Stimulated activated CD8-positive, alpha-beta memory T cell treated with anti-CD3 and anti-CD28 coated beads, Interleukin-15, amount 100 ng/mL, for 48 hours (primary cell): ENCODE data around the gene MLX.
"Not testable (repeated sequence)": the region's sequence is repeated elsewhere in the genome, so short reads cannot be mapped to it uniquely, and the experiment has no call there.

Experiments
- DNase-seq, 2 donors: peaks; one replicate each; pipeline ENCODE4 v3.0.0-alpha.2; 2020; ENCODE audit warnings: low read depth in 2 of 2

MLX gene

GRCh38 chr17:42555122-42555622 is 11.7 kb upstream of the MLX start:
- no peak for DNase-seq

- DNase-seq, result not testable (repeated sequence)
These were observed 10.8 kb upstream of the MLX start for GRCh38 chr17:42555961-42556617.

GRCh38 chr17:42559075-42559474 is 7.8 kb upstream of the MLX start:
- no peak for DNase-seq

GRCh38 chr17:42560246-42560645 is 6.7 kb upstream of the MLX start:
- no peak for DNase-seq

GRCh38 chr17:42561897-42562387 is 5.0 kb upstream of the MLX start, which contains the start of gene COASY:
TSS of gene COASY (plus strand) at chr17:42562148. CDS start at chr17:42562623, 475 bp downstream.
- DNase-seq, result peak; percentile 85 to 88

- no peak for DNase-seq
These were observed 4.3 kb upstream of the MLX start for GRCh38 chr17:42562388-42563142.

GRCh38 chr17:42563143-42563509 is 3.8 kb upstream of the MLX start:
- no peak for DNase-seq

GRCh38 chr17:42563543-42563942 is 3.4 kb upstream of the MLX start:
- no peak for DNase-seq

GRCh38 chr17:42563950-42564349 is 3.0 kb upstream of the MLX start:
- DNase-seq, result no peak

GRCh38 chr17:42564815-42565522 is 1.9 kb upstream of the MLX start:
- DNase-seq, result no peak

GRCh38 chr17:42565523-42566214 is 1.2 kb upstream of the MLX start:
- DNase-seq, result no peak

- no peak for DNase-seq
These were observed 551 bp upstream of the MLX start for GRCh38 chr17:42566215-42566882.

GRCh38 chr17:42568341-42569111 is 1.6 kb downstream of the MLX start:
- DNase-seq, result no peak

- DNase-seq, result no peak
These were observed 4.7 kb downstream of the MLX start for GRCh38 chr17:42571435-42572225.

- no peak for DNase-seq
These were observed 6.2 kb downstream of the MLX start for GRCh38 chr17:42573095-42573494.

GRCh38 chr17:42574463-42574862 is 7.6 kb downstream of the MLX start:
- DNase-seq, result no peak

GRCh38 chr17:42577140-42577531 is 10.2 kb downstream of the MLX start:
- DNase-seq, result no peak

- peak; percentile 93 for DNase-seq
These were observed 10.8 kb downstream of the MLX start, which contains the start of gene PSMC3IP for GRCh38 chr17:42577532-42578281. TSS of gene PSMC3IP (minus strand) at chr17:42577729. CDS start at chr17:42577686, 43 bp downstream.
